HepG2 (cell line): ENCODE results near the gene PNN. TPM values are rescaled to one million over a fixed set of nuclear protein-coding genes. Genes with fewer than 3 reads are reported as not detected.

Experiments
- EEA1 ChIP-seq: sonication (generic); formaldehyde crosslinking; IDR thresholded peaks from 2 replicates; pipeline ENCODE4 v1.5.1; 2020; ENCODE audit warnings: mild to moderate bottlenecking, missing genetic modification reagents, borderline replicate concordance
- KLF11 ChIP-seq: IDR thresholded peaks from 2 replicates; pipeline ENCODE4 v1.6.1; 2016; ENCODE audit warnings: missing compliant biosample characterization
- NFYB ChIP-seq: sonication (generic); formaldehyde crosslinking; IDR thresholded peaks from 2 replicates; pipeline ENCODE4 v1.4.0; 2020; ENCODE audit warnings: missing genetic modification reagents
- POGZ ChIP-seq: sonication (generic); formaldehyde crosslinking; IDR thresholded peaks from 2 replicates; pipeline ENCODE4 v1.4.0; 2020; ENCODE audit warnings: mild to moderate bottlenecking, missing genetic modification reagents
- RAD21 ChIP-seq: fragments of 450-650 bp; formaldehyde crosslinking; IDR thresholded peaks from 2 replicates; pipeline ENCODE4 v1.5.0; 2020; ENCODE audit warnings: mild to moderate bottlenecking
- REPIN1 ChIP-seq: sonication (generic); formaldehyde crosslinking; IDR thresholded peaks from 2 replicates; pipeline ENCODE4 v1.8.0; 2022; ENCODE audit warnings: missing genetic modification reagents, low read depth, mild to moderate bottlenecking, borderline replicate concordance
- SKI ChIP-seq: fragments of 450-650 bp; IDR thresholded peaks from one replicate; pipeline ENCODE4 v1.6.1; 2018; ENCODE audit warnings: mild to moderate bottlenecking; ENCODE audit not compliant: partially characterized antibody
- SMAD3 ChIP-seq: sonication (generic); formaldehyde crosslinking; IDR thresholded peaks from 2 replicates; pipeline ENCODE4 v1.4.0; 2020; ENCODE audit warnings: missing genetic modification reagents
- SMYD3 ChIP-seq: sonication (generic); formaldehyde crosslinking; IDR thresholded peaks from 2 replicates; pipeline ENCODE4 v1.8.1; 2023; ENCODE audit warnings: mild to moderate bottlenecking, missing genetic modification reagents
- TBL1XR1 ChIP-seq: fragments of 150-350 bp; IDR thresholded peaks from 2 replicates; pipeline ENCODE4 v1.6.1; 2014; ENCODE audit warnings: borderline replicate concordance, low read length; ENCODE audit not compliant: partially characterized antibody
- ZBTB21 ChIP-seq: sonication (generic); formaldehyde crosslinking; IDR thresholded peaks from 2 replicates; pipeline ENCODE4 v1.4.0; 2020; ENCODE audit warnings: missing genetic modification reagents
- ZBTB40 ChIP-seq, 2 experiments: fragments of 450-650 bp in 1 of 2; sonication (generic) in 1 of 2; formaldehyde crosslinking in 1 of 2; IDR thresholded peaks; 2 replicates each; pipeline versions ENCODE4 v1.6.1 to v1.8.0; 2016 to 2022; ENCODE audit warnings: antibody characterized with exemption in 1 of 2, mild to moderate bottlenecking in 1 of 2, missing genetic modification reagents in 1 of 2
- ZNF230 ChIP-seq: sonication (generic); formaldehyde crosslinking; IDR thresholded peaks from 2 replicates; pipeline ENCODE4 v1.4.0; 2020; ENCODE audit warnings: mild to moderate bottlenecking, missing genetic modification reagents
- ZNF510 ChIP-seq: sonication (generic); formaldehyde crosslinking; IDR thresholded peaks from 2 replicates; pipeline ENCODE4 v1.4.0; 2020; ENCODE audit warnings: low read depth, mild to moderate bottlenecking, missing genetic modification reagents
- ZNF703 ChIP-seq: sonication (generic); formaldehyde crosslinking; IDR thresholded peaks from 2 replicates; pipeline ENCODE4 v1.5.1; 2020; ENCODE audit warnings: missing genetic modification reagents, mild to moderate bottlenecking, moderate library complexity, borderline replicate concordance
- ZNF776 ChIP-seq: sonication (generic); formaldehyde crosslinking; IDR thresholded peaks from 2 replicates; pipeline ENCODE4 v1.4.0; 2020; ENCODE audit warnings: mild to moderate bottlenecking, missing genetic modification reagents
- polyA plus RNA-seq, 8 experiments: library from polyadenylated mRNA; depleted of rRNA in 3 of 8; stranded (reverse) in 7 of 8; unstranded in 1 of 8; fragments of >200 nt; fragmentation: Illumina TruSeq in 4 of 8; extraction: Trizol in 4 of 8; gene quantifications; 2 replicates each; pipeline versions ENCODE4 v1.2.1 to v1.2.3, GENCODE V29; 2011 to 2016; ENCODE audit warnings: low read depth in 4 of 8, missing spikeins in 1 of 8, mixed read lengths in 1 of 8; ENCODE audit not compliant: insufficient read depth in 1 of 8
- total RNA-seq, 5 experiments: library from RNA; depleted of rRNA; stranded (reverse); fragments of >200 nt; fragmentation: Illumina TruSeq; extraction: Trizol; gene quantifications; 2 replicates each; pipeline ENCODE4 v1.2.3, GENCODE V29; 2016; ENCODE audit warnings: low read depth in 1 of 5

Gene PNN
- total and polyA plus RNA-seq, 2 of the 13 experiments (the other 11 are each of a cell fraction or from before 2014, with no cell fraction given), result 58.0 to 214 TPM

GRCh38 chr14:39145266-39145966, 29.6 kb upstream of the PNN start (continued):
- TF ChIP-seq ZBTB40 (IDR thresholded peaks at IDR 0.05) (no peak), ZBTB40 (CRISPR knock-in tag; IDR thresholded peaks at IDR 0.05) (no peak), SMAD3 (CRISPR knock-in tag) (0 out of 2 replicates have a peak, but pooled peaks have one; percentile 33), TBL1XR1 (peak; percentile 91), ZNF703 (CRISPR knock-in tag) (0 out of 2 replicates have a peak, but pooled peaks have one; percentile 24), SKI (peak; percentile 87), ZNF230 (peak; percentile 37; the same call in 1 of the 2 replicates), ZNF776 (0 out of 2 replicates have a peak, but pooled peaks have one; percentile 31), POGZ (CRISPR knock-in tag) (peak; percentile 79), ZBTB21 (CRISPR knock-in tag) (peak; percentile 30; the same call in 1 of the 2 replicates), RAD21 (CRISPR knock-in tag) (peak; percentile 39; the same call in 1 of the 2 replicates), SMYD3 (CRISPR knock-in tag) (peak; percentile 67; the same call in 1 of the 2 replicates), REPIN1 (peak; percentile 73; the same call in 1 of the 2 replicates), KLF11 (CRISPR knock-in tag) (no peak), ZNF510 (CRISPR knock-in tag) (0 out of 2 replicates have a peak, but pooled peaks have one; percentile 55), NFYB (CRISPR knock-in tag) (0 out of 2 replicates have a peak, but pooled peaks have one; percentile 18), EEA1 (no peak)
